HFF-Myc (cell line): ENCODE data around the gene SPO11.
"Not testable (repeated sequence)": the region's sequence is repeated elsewhere in the genome, so short reads cannot be mapped to it uniquely, and the experiment has no call there.

Source experiments
- DNase-seq: peaks from one replicate; pipeline ENCODE4 v3.0.0-alpha.2; 2011; ENCODE audit warnings: low read depth; ENCODE audit errors: extremely low read depth
- H3K4me3 ChIP-seq: replicated peaks from 2 replicates; pipeline ENCODE4 v1.5.1; 2011; ENCODE audit warnings: low read depth, mild to moderate bottlenecking, control low read depth, low read length
- TF ChIP-seq, protein P1 (sequence below): IDR thresholded peaks from 2 replicates; pipeline ENCODE4 v1.5.1; 2012; ENCODE audit warnings: mild to moderate bottlenecking, low read depth, low read length, control low read depth; ENCODE audit errors: missing control alignments

The SPO11 gene

DNA sequence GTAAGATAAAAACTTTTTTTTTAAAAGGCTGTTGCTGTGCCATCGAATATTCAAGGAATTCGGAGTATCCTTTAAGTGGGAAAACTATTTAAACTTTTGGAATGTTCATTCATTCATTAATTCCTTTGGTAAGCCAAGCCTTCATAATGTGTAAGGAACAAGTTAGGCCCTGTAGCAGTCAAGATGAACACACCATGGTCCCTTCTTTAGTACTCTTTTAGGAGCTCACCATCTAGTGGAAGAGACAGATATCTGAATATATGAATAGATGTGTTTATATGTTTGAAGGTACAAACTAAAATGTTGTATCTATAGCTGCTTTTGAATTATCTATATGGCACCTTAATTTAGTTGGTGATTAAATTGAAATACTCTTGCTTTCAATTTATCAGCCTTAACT, 5.8 kb downstream of the SPO11 start:
- no peak overlapping the region for H3K4me3 ChIP-seq
- DNase-seq, result no peak
- TF ChIP-seq, protein P1, sequence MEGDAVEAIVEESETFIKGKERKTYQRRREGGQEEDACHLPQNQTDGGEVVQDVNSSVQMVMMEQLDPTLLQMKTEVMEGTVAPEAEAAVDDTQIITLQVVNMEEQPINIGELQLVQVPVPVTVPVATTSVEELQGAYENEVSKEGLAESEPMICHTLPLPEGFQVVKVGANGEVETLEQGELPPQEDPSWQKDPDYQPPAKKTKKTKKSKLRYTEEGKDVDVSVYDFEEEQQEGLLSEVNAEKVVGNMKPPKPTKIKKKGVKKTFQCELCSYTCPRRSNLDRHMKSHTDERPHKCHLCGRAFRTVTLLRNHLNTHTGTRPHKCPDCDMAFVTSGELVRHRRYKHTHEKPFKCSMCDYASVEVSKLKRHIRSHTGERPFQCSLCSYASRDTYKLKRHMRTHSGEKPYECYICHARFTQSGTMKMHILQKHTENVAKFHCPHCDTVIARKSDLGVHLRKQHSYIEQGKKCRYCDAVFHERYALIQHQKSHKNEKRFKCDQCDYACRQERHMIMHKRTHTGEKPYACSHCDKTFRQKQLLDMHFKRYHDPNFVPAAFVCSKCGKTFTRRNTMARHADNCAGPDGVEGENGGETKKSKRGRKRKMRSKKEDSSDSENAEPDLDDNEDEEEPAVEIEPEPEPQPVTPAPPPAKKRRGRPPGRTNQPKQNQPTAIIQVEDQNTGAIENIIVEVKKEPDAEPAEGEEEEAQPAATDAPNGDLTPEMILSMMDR, result peak; percentile 10

DNA sequence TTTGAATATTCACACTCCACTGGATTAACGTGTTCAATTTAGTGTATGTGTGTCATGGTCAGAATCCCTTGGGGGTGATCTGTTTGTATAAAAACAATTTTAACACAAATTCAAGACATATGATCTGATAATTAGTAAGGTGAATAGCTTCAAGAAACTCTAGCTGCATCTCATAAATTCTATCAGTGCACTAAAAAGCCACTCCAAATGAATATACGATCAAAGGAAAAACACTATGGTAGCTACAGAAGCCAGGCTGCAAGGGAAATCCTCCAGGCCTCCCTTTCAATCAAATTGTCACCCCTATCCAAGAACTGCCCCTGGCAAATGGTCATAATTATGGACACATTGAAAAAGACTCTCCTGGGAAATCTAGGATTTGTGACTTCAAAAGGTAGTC, 12.1 kb downstream of the SPO11 start:
- DNase-seq, result no peak
- no peak overlapping the region for H3K4me3 ChIP-seq
- TF ChIP-seq, protein P1, result no peak

DNA sequence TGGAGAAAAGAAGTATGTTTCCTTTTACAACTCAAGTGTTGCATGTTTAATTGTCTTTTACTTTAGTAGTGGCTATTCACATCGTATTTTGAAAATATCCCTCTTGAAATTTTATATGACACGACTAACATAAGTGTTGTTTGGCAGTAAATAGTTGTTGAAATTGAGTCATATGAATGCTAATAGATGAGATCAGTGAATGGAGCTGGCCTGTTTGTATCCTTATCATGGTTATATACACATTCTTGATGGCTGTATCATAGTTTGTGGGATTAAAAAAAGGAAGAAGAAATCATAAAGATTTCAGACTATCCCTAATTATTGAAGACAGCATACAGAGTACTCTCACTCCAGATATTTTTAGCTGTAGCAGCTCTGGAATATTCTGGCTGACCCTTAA, 13.2 kb downstream of the SPO11 start:
- H3K4me3 ChIP-seq, result no peak overlapping the region
- TF ChIP-seq, protein P1, result no peak
- no peak for DNase-seq

DNA sequence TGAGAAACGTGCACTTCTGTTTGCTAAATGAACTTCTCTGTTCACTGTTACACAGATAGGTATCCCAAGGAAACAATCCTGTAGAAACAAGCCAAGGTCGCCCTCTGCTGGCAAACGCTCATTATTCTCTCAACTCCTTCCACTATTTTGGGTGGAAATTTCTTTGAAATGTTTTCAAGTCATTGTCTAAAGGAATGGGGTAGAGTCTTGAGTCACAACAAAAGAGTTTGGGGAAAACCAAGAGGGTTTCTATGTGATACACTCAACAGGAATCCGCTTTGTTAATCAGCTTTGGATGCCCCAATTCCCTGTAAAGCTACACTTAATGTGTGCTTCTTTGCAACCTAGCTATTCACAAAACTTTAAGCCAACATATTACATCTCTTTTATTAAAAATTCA, 16.9 kb downstream of the SPO11 start:
- DNase-seq, result peak; percentile 50
- H3K4me3 ChIP-seq, result no peak overlapping the region
- TF ChIP-seq, protein P1, result peak; percentile 66

DNA sequence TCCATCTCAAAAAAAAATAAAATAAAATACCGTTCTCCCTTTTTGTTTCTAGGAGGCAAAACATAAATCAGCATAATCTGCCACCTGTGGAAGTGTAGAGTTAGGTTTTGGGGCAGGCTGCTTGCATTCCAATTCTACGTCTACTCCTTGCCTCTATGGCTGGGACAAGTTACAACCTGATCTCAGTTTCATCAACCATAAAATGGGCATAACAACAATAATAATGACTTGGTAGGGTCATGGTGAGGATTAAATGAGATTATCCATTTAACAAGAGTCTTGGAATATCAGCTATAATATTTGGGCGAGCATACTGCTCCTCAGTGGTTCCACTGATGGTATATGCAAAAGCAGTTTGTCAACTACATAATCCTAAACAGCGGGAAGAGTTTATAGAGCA, 17.8 kb downstream of the SPO11 start:
- no peak overlapping the region for H3K4me3 ChIP-seq
- no peak for DNase-seq
- TF ChIP-seq, protein P1, result no peak

DNA sequence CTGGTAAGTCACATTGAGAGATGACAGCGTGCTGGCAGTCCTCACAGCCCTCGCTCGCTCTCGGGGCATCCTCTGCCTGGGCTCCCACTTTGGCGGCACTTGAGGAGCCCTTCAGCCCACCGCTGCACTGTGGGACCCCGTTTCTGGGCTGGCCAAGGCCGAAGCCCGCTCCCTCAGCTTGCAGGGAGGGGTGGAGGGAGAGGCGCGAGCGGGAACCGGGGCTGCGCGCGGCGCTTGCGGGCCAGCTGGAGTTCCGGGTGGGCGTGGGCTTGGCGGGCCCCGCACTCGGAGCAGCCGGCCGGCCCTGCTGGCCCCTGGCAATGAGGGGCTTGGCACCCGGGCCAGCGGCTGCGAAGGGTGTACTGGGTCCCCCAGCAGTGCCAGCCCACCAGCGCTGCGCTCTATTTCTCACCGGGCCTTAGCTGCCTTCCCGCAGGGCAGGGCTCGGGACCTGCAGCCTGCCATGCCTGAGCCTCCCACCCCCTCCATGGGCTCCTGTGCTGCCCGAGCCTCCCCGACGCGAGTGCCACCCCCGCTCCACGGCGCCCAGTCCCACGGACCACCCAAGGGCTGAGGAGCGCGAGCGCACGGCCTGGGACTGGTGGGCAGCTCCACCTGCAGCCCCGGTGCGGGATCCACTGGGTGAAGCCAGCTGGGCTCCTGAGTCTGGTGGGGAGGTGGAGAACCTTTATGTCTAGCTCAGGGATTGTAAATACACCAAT, 18.8 kb downstream of the SPO11 start:
- H3K4me3 ChIP-seq, result not testable (repeated sequence)

DNA sequence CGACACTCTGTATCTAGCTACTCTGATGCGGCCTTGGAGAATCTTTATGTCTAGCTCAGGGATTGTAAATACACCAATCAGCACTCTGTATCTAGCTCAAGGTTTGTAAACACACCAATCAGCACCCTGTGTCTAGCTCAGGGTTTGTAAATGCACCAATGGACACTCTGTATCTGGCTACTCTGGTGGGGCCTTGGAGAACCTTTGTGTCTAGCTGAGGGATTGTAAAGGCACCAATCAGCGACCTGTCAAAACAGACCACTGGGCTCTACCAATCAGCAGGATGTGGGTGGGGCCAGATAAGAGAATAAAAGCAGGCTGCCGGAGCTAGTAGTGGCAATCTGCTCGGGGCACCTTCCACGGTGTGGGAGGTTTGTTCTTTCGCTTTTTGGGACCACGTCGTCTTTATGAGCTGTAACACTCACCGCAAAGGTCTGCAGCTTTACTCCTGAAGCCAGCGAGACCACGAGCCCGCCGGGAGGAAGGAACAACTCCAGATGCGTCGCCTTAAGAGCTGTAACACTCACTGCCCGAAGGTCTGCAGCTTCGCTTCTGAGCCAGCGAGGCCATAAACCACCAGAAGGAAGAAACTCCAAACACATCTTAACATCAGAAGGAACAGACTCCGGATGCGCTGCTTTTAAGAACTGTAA, 19.4 kb downstream of the SPO11 start:
- not testable (repeated sequence) for DNase-seq, H3K4me3 ChIP-seq

More for the DNA sequence above, 18.8 kb downstream of the SPO11 start:
- DNase-seq, result not testable (repeated sequence)

DNA sequence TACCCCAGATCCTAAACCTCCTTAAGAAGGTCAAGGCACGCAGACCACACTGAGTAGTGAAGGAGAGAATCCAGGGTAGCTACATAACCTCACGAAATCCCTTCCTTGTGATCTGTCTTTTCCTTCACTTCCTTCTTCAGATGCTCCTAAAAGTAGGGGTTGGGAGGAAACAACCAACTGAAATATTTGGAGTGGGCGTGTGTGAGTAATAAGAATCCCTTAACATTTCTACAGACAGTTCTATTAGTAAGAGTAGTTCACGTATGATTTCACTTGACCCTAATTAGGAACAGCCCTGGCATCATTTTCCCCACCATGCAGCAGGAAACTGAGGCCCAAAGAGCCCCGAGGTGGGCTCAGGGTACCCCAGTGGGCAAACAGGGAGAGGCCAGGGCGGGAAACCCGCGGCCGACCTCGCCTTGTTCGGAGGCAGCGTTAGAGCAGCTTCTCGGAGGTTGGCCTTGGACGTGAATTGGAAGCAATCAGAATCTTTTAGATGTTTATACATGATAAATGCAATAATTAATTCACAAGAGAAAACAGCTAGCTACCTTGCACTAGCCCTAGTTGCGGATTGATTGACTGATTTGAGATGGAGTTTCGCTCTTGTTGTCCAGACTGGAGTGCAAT, 20.6 kb downstream of the SPO11 start:
- DNase-seq, result no peak
- H3K4me3 ChIP-seq, result no peak overlapping the region

DNA sequence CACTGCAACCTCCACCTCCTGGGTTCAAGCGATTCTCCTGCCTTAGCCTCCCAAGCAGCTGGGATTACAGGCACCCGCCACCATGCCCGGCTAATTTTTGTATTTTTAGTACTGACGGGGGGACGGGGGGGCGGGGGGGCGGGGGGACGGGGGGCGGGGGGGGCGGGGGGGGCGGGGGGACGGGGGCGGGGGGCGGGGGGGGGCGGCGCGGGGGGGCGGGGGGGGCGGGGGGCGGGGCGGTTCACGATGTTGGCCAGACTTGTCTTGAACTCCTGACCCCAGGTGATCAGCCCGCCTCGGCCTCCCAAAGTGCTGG, 21.1 kb downstream of the SPO11 start:
- not testable (repeated sequence) for DNase-seq
- H3K4me3 ChIP-seq, result peak overlapping the region; percentile 73

More for the DNA sequence above, 20.6 kb downstream of the SPO11 start:
- TF ChIP-seq, protein P1, result no peak
